GM23338 (cell line): Measurements from ENCODE around the gene PRLHR.

Experiments
- CREB1 ChIP-seq: fragments of 250-450 bp; sonication (Bioruptor Pico); IDR thresholded peaks from 2 replicates; pipeline ENCODE4 v1.5.0; 2020; ENCODE audit warnings: low read depth, mild to moderate bottlenecking, moderate library complexity
- EZH2 ChIP-seq: fragments of 200-600 bp; sonication (generic); IDR thresholded peaks from one replicate; pipeline ENCODE4 v1.8.0; 2017; ENCODE audit warnings: antibody characterized with exemption, mild to moderate bottlenecking, low read depth; ENCODE audit not compliant: unreplicated experiment
- EZH2phosphoT487 ChIP-seq: fragments of 200-600 bp; sonication (generic); IDR thresholded peaks from one replicate; pipeline ENCODE4 v1.8.1; 2018; ENCODE audit warnings: antibody characterized with exemption; ENCODE audit not compliant: unreplicated experiment
- JUNB ChIP-seq: IDR thresholded peaks from one replicate; pipeline ENCODE4 v1.6.1; 2016; ENCODE audit warnings: antibody characterized with exemption; ENCODE audit not compliant: unreplicated experiment
- POLR2AphosphoS5 ChIP-seq: IDR thresholded peaks from 2 replicates; pipeline ENCODE4 v1.6.1; 2016; ENCODE audit warnings: antibody characterized with exemption, low read depth
- REST ChIP-seq: IDR thresholded peaks from one replicate; pipeline ENCODE4 v1.6.1; 2018; ENCODE audit warnings: antibody characterized with exemption; ENCODE audit not compliant: unreplicated experiment
- TF ChIP-seq, protein P1 (sequence below), 2 experiments: fragments of 200-600 bp in 1 of 2; sonication (generic) in 1 of 2; conservative IDR thresholded peaks; 2 replicates each; pipeline versions ENCODE4 v1.5.1 to v1.6.1; 2016 to 2017; ENCODE audit warnings: antibody characterized with exemption in 2 of 2, low read depth in 2 of 2, mild to moderate bottlenecking in 2 of 2, moderate library complexity in 1 of 2
- TF ChIP-seq, protein P2 (sequence below): IDR thresholded peaks from 2 replicates; pipeline ENCODE4 v1.6.1; 2016; ENCODE audit warnings: antibody characterized with exemption

- TF ChIP-seq POLR2AphosphoS5 (no peak), REST (no peak), EZH2 (no peak), JUNB (no peak), EZH2phosphoT487 (no peak), CREB1 (CRISPR knock-in tag) (no peak)
- TF ChIP-seq, protein P1, sequence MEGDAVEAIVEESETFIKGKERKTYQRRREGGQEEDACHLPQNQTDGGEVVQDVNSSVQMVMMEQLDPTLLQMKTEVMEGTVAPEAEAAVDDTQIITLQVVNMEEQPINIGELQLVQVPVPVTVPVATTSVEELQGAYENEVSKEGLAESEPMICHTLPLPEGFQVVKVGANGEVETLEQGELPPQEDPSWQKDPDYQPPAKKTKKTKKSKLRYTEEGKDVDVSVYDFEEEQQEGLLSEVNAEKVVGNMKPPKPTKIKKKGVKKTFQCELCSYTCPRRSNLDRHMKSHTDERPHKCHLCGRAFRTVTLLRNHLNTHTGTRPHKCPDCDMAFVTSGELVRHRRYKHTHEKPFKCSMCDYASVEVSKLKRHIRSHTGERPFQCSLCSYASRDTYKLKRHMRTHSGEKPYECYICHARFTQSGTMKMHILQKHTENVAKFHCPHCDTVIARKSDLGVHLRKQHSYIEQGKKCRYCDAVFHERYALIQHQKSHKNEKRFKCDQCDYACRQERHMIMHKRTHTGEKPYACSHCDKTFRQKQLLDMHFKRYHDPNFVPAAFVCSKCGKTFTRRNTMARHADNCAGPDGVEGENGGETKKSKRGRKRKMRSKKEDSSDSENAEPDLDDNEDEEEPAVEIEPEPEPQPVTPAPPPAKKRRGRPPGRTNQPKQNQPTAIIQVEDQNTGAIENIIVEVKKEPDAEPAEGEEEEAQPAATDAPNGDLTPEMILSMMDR (conservative IDR thresholded peaks at IDR 0.05; ENCODE audit: low read depth in 2 of 2), result no peak
- TF ChIP-seq, protein P2, sequence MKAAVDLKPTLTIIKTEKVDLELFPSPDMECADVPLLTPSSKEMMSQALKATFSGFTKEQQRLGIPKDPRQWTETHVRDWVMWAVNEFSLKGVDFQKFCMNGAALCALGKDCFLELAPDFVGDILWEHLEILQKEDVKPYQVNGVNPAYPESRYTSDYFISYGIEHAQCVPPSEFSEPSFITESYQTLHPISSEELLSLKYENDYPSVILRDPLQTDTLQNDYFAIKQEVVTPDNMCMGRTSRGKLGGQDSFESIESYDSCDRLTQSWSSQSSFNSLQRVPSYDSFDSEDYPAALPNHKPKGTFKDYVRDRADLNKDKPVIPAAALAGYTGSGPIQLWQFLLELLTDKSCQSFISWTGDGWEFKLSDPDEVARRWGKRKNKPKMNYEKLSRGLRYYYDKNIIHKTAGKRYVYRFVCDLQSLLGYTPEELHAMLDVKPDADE, result no peak
Observed at GRCh38 chr10:118583611-118584010, 11.8 kb downstream of the PRLHR start.
